Astrocyte (in vitro differentiated cells and primary cell): ENCODE results near the gene PGD.

ENCODE experiments used
- EZH2 ChIP-seq: IDR thresholded peaks from 2 replicates; pipeline ENCODE4 v1.6.1; 2012; ENCODE audit warnings: mild to moderate bottlenecking, low read length, inconsistent platforms; ENCODE audit not compliant: insufficient read depth
- TF ChIP-seq, protein P1 (sequence below): IDR thresholded peaks from 2 replicates; pipeline ENCODE4 v1.5.1; 2011; ENCODE audit warnings: low read depth, mild to moderate bottlenecking, inconsistent platforms, low read length, moderate library complexity; ENCODE audit not compliant: insufficient read depth

DNA sequence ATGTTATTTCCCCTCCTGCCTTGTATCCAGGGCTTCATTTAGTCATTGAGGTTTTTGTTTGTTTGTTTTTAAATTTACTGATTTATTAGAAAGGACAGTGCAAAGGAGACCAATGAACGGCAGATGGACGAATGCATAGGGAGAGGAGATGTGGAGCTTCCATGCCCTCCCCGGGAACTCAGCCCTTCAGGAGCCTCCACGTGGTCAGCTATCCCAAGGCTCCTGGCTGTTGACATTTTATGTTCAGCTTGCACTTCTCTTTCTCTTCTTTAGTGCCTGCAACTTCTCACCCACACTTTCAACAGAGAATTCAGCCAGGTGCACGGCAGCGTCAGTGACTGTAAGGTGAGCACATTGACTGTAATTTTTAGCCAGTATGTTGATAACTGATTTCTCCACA is 30.7 kb upstream of the PGD start:
- TF ChIP-seq, protein P1, sequence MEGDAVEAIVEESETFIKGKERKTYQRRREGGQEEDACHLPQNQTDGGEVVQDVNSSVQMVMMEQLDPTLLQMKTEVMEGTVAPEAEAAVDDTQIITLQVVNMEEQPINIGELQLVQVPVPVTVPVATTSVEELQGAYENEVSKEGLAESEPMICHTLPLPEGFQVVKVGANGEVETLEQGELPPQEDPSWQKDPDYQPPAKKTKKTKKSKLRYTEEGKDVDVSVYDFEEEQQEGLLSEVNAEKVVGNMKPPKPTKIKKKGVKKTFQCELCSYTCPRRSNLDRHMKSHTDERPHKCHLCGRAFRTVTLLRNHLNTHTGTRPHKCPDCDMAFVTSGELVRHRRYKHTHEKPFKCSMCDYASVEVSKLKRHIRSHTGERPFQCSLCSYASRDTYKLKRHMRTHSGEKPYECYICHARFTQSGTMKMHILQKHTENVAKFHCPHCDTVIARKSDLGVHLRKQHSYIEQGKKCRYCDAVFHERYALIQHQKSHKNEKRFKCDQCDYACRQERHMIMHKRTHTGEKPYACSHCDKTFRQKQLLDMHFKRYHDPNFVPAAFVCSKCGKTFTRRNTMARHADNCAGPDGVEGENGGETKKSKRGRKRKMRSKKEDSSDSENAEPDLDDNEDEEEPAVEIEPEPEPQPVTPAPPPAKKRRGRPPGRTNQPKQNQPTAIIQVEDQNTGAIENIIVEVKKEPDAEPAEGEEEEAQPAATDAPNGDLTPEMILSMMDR: no peak
- TF ChIP-seq EZH2: no peak
